Stimulated activated CD4-positive, alpha-beta T cell treated with anti-CD3 and anti-CD28 coated beads, Interleukin-4, amount 100 ng/mL, for 1 hour (primary cell): ENCODE data around the gene PLA2G2F.

Experiments used
- DNase-seq: peaks from one replicate; pipeline ENCODE4 v3.0.0-alpha.2; 2020

The PLA2G2F gene, protein sequence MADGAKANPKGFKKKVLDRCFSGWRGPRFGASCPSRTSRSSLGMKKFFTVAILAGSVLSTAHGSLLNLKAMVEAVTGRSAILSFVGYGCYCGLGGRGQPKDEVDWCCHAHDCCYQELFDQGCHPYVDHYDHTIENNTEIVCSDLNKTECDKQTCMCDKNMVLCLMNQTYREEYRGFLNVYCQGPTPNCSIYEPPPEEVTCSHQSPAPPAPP

DNA sequence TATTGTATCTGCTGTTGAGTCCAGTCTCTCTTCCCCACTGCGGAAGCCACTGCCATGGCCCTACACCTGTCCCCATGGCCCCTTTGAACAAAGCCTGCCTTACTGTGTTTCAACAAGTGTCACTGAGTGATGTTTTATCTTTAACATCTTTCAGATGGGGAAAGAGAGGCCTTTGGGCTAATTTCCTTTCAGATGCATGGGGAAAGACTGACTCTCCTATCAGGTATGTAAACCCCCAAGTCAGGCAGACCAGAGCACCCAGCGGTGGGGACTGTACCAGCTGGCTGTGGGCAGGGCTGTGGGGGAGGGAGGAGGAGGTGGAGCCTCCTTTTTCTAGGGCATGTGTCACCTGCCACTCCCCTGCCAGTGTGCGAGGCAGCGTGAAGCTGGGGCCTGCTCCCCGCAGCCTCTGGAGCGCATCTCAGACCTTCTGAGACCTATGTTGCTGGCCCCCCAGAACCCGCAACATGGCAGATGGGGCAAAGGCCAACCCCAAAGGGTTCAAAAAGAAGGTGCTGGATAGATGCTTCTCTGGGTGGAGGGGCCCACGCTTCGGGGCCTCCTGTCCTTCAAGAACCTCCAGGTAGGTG is at the start of gene PLA2G2F:
Gene PLA2G2F (plus strand): TSS at position 363 of the 590 bp plus-strand sequence. CDS start 105 bp downstream, at position 468.
- DNase-seq = no peak

DNA sequence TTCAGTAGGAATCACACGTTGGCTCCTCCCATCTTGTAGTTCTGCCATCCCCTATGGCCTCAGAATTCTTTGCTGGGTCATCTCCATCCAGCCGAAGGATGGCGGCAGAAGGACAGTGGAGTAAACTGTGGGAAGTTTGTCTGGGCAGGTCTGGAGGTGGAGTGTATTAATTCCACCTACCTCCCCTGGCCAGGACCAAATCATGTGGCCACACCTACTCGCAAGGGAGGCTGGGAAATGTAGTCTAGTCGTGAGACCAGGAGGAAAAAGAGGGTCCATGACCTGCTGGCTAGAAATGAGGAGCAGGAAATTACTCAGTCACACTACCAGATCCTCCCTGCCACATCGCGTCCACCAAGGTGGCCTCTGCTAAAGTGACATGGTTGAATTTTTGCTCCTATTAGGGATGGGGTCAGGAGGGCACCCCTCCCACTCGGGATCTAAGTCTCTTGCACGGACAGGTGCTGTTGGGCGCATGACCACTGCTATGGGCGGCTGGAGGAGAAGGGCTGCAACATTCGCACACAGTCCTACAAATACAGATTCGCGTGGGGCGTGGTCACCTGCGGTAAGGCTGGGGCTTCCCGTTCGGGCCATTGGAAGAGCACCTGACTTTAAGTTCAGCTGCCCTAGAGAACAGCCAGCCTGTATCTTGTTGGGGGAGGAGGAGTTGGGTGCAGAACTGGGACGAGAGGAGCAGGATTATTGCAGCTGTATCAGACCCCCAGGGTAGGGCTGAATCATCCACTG is 49.6 kb upstream of the PLA2G2F start:
- no peak for DNase-seq

DNA sequence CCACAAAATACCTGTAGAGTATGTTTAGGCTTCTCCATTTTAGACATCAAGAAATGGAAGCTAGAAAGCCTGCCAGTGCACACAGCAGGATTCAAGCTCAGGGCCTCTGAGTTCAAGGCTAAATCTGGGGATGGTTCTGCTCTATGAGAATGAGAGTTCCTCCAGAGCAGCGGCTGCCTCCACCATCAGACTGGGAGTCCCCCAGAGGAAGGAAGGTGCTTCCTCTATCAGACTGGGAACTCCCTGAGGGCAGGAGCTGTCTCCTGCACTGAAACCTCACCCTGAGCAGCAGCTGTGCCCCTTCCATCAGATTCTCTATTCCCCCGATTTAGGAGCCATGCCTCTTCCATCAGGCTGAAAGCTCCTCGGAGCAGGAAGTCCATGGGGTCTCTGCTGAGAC is 49.0 kb upstream of the PLA2G2F start:
- no peak for DNase-seq

DNA sequence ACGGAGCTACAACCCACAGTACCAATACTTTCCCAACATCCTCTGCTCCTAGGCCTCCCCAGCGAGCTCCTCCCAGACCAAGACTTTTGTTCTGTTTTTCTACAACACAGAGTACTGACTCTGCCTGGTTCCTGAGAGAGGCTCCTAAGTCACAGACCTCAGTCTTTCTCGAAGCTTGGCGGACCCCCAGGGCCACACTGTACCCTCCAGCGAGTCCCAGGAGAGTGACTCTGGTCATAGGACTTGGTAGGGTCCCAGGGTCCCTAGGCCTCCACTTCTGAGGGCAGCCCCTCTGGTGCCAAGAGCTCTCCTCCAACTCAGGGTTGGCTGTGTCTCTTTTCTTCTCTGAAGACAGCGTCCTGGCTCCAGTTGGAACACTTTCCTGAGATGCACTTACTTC is 48.5 kb upstream of the PLA2G2F start:
- no peak for DNase-seq

DNA sequence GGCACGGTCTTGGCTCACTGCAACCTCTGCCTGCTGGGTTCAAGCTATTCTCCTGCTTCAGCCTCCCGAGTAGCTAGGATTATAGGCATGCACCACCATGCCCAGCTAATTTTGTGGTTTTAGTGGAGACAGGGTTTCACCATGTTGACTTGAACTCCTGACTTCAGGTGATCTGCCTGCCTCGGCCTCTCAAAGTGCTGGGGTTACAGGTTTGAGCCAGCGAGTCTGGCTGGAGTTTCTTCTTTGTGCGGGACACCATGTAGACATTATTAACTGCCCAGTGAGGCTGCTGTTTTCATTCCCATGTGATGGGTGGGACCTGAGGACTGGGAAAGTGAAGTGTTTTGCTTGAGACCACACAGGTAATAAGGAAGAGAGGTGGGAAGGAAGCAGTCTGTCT is 45.8 kb upstream of the PLA2G2F start:
- no peak for DNase-seq

DNA sequence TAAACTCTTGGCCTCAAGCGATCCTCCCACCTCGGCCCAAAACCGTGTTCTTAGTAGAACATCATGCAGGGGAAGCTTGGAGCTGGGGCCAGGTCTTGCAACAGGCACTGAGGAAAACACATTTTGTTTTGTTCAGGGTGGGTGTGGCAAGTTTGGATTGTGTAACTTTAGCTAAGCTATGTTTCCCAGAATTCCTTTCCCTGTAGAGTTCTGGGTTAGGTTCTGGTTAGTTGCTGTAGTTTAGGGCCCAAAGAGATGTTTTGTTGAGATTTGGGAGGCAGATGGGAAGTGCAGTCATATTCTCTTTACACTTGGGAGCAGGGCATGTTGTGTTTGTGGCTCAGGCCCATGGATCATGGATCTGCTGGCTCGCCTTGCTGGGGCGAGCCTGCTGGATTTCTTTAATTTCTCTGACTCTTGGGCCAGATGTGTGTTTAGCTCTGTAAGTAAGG is 45.2 kb upstream of the PLA2G2F start:
- no peak for DNase-seq

DNA sequence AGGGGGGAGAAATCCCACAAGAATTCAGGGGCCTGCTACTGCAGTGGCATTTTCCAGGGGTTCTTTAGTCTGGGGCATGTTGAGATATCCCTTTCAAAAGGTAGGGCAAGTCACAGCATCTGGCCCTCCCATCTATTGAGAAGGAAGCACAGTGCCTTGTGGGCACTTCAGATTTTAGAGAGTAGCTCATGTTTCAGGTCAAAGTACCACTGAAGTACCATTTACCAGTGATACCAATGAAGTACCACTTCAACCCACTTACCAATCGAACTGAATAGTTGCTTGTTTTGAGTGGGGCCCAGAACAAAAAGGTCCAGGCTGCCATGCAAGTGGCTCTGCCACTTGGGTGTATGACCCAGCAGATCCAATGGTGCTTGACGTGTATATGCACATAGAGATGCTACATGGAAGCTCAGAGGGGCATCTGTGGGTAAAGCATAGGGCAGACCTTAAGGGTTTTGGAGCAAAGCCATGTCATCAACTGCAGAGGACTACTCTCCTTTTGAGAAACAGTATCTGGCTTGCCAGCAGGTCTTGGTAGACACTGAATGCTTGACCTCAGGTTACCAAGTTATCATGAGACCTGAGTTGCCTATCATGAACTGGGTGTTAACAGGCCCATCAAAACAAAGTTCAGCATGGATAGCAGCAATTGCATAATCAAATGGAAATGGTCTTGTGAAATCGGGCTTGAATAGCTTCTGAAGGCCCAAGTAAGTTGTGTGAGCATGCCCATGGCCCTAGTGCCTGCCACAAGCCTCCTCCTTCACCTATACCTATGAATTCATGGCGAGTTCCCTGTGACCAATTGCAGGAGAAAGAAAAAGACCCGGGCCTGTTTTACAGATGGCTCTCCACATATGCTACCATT is 43.3 kb upstream of the PLA2G2F start:
- no peak for DNase-seq

DNA sequence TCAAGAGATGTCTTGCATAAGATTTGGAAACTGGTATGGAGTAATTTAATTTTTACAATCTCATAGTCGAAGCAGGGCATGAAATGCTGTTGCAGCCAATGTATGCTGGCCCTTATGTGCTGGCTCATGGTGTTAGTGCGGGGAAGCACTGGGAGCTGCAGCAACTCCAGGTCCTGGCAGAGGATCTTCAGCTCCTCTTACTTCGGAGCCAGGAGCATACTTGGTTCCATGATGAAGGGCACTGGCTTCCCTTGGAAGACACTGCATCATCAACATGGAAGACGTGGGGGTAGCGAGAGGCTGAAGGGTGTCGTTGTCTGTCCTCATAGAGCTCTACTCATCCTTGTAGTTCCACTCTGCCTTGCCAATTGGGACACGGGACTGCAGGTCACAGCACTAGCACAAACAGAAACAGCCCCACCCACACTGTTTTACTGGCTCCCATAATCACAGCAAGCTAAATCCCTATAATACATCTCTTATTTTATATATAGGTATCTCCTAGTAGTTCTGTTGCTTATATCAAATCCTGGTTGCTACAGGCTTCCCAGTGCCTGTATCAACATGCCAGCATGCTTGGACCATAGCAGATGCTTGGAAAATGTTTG is 42.2 kb upstream of the PLA2G2F start:
- no peak for DNase-seq

DNA sequence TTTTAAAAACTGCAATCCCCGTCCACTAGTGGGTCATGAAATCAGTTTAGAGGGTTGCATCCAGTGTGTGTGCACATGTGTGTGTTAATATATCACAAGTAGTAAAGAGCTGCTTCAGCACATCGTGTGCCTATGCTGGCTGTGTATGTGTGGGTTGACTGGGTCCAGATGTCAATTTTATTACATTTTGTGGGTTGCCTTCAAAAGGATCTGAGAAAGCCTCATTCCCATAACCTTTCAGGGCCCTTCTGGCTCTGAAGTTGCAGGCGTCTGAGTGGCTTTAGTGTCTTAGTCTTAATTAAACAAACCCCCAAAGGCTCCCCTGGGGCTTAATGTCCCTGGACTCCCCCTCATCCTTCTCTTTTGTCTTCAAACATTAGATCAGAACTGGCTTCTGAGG is 39.6 kb upstream of the PLA2G2F start:
- no peak for DNase-seq

DNA sequence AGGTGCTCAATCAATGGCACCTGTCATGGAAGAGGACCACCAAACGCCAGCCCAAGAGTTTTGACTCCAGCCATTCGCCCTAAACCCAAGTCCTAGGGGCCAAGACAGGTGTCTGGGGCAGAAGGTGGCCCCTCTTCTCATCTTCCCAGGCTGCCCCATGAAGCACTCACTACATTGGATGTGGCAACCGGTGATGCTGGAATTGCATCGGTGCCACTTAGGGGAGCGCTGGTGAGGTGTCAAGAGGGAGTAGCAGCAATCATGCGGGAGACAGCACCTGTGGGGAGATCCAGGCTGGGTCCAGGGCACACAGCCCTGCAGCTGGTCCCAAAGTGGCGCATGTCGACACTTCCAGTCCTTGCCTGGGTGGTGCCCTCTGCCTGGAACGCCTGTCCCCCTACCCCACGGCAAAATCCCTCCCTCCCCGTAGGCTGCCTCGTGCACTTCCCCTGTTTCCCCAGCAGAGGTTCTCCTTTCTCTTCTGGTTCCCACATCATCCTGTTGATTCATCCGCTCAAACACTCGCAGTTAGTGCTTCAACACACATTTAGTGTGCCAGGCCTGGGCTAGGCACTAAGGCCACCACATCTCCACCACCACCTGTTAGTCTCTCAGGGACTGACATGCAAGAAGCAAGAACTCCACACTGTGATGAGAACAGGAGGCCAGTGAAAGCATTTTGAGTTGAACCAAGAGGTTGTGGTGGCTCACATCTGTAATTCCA is 38.3 kb upstream of the PLA2G2F start:
- peak; percentile 13 for DNase-seq

DNA sequence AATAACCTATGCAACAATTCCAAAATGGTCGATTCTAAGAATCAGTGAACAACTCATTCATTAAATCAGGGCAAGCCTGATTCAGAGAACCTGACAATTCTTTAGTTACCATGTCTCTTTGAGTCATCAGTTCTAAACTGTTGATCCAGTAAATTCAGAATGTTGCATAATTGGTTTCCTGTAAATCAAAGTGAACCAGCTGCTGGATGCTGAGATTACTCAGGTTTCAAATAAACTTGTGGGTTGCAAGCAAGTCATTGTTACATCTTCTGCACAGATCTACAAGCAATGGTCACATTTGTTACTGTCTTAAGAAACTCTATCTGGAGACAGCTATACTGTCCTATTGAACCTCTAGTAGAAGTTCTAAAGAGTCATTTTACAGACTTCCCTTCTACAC is 36.2 kb upstream of the PLA2G2F start:
- DNase-seq = no peak

DNA sequence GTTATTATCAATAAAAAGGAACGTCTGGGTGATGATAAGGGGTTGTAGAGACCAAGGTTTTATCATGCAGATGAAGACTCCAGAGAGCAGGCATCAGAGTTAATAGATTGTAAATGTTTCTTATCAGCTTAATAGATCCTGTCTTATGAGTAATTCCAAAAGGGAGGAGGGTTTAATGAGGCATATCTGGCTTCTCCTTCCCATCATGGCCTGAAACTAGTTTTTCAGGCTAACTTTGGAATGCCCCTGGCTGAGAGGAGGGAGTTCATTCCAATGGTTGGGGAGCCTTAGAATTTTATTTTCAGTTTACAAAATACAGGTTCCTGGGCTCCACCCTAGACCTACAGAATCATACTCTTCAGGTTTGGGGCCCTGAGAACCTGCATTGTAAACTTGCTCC is 33.3 kb upstream of the PLA2G2F start:
- DNase-seq = no peak

DNA sequence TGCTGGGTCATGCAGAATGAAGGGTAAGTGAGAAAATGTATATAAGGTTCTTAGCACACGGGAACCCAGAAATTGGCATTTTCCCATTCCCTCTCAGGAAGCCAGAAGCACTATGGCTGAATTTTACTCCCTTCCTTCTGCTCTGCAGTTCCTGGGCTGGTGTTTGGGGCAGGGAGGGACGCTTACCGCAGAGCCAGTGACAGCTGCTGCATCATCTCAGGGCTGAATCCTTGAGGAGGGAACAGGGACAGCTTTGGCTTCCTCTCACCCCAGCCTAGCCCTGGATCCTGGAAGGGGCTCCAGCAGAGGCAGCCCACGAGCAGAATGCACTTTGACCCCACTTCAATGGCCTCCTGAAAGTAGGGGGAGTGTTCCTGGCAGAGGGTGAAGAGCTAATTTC is 31.8 kb upstream of the PLA2G2F start:
- no peak for DNase-seq

DNA sequence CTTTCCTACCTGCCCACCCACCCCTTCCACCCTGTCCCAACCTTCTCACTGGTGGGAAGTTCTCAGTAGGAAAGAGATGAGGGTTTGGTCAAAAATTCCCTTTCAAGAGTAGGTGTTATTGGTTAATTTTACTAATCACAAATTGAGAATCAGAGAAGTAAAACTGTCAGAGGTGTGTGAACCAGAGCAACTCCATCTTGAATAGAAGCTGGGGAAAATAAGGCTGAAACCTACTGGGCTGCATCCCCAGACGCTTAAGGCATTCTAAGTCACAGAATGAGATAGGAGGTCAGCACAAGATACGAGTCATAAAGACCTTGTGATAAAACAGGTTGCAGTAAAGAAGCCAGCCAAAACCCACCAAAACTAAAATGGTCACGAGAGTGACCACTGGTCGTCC is 31.3 kb upstream of the PLA2G2F start:
- DNase-seq = no peak

DNA sequence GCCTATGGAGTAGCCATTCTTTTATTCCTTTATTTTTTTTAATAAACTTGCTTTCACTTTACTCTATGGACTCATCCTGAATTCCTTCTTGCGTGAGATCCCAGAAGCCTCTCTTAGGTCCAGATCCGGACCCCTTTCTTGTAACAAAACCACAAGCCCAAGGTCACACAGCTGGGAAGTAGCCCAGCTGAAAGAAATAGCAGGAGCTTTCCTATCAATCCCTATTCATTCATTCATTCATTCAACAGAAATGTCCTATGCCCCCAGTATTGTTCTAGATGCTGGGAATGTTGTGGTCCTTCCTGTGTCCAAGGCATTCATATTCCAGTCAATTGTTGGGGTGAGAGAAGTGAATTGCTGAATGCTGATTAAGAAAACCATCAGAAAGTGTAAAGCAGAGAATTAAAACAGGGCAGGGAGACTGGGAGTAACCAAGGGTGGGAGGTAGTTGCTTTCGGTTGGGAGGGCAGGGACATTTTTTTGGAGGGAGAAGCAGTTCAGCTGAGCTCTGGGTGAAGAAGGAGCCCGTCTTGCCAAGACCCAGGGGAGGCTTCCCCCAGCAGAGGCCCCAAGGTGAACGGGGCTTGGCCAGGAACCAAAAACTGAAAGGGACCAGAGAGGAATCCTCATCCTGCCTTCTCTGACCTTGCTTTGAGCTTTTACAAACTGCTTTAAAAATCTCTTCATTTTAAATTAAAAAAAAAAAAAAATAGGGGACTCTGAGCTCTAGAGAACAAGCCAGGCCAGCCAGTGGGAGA is 30.6 kb upstream of the PLA2G2F start:
- no peak for DNase-seq

DNA sequence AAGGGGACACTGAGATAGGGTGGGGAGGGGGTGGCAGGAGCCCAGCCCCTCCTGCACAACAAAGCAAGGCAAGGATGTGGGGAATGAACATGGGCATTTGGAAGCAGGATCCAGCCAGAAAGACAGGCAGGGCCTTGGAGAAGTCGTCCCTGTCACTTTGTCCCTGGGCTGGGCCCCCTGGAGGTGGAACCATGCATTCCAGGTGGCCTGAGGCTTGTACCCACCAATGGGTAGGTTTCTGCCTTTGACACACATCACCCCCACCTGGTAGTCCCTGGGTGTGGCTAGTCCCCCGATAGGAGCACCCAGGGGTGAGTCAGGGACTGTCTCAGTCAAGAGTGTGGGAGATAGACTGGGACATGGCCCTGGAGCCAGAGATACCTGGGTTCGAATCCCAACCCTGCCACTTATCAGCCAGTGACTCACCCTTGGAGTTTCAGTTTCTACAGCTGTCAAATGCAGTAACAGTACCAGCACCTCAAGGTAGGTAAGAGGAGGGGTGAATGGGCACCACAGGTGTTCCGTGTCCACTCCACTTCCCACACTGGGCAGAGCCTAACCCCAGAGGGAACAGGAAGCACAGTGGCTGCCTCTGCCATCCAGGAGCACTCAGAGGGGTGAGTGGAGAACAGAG is 29.8 kb upstream of the PLA2G2F start:
- DNase-seq = no peak

DNA sequence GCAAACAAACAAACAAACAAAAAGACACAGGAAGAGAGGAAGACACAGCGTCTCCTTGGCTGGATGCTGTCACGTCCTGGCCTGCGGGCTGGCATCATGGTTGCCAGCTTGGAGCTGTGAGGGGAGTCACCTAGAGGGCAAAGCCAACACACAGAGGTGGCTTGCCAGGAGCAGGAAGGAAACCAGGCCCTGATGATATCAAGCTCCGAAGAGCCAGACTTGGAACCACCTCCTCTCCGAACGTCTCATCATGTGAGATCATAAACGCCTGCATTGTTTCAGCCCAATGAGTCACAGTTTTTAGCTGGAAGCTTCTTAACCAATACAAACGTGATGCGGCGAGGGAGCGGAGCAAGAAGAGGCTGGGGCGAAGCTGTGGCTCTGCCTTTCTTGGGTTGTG is 28.4 kb upstream of the PLA2G2F start:
- no peak for DNase-seq

DNA sequence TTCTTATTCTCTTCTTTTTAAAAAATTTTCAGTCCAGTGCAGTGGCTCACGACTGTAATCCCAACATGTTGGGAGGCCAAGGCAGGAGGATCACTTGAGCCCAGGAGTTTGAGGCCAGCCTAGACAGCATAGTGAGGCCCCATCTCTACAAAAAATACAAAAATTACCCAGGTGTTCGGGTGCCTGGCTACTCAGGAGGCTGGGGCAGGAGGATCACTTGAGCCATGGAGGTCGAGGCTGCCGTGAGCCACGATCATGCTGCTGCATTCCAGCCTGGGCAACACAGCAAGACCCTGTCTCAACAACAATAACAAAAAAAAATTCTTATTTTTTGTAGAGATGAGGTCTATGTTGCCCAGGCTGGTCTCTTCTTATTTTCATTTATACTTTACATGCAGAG is 27.7 kb upstream of the PLA2G2F start:
- no peak for DNase-seq

DNA sequence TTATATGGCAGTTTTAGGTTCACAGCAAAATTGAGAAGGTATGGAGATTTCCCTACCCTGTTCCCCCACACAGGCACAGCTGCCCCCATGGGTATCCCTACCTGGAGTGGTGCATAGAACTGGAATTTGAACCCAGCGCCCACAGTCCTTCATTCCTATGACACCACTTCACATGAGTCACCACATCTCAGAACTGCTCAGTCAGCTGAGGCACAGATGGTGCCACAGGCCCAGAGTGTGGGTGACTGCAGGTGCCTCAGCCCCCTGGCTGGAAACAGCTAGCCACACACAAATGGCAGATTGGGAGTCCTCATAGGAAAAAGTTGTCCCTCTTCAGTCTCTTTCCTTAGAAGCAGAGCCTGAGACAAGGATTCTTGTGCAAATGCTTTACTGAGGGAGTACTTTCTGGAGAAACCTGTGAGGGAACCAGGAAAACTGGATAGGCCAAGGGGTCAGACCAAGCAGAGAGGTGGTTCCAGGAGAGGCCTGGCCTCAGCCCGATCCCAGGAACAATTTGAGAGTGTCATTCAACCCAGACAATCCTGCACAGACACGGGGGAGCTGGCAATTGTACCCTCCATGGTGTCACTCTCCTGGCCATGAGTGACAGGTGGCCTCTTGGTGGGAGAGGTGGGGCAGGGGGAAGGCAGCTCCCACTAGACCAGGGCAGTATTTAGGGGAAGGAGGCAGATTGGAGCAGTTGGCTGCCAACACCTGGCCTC is 26.7 kb upstream of the PLA2G2F start:
- no peak for DNase-seq

DNA sequence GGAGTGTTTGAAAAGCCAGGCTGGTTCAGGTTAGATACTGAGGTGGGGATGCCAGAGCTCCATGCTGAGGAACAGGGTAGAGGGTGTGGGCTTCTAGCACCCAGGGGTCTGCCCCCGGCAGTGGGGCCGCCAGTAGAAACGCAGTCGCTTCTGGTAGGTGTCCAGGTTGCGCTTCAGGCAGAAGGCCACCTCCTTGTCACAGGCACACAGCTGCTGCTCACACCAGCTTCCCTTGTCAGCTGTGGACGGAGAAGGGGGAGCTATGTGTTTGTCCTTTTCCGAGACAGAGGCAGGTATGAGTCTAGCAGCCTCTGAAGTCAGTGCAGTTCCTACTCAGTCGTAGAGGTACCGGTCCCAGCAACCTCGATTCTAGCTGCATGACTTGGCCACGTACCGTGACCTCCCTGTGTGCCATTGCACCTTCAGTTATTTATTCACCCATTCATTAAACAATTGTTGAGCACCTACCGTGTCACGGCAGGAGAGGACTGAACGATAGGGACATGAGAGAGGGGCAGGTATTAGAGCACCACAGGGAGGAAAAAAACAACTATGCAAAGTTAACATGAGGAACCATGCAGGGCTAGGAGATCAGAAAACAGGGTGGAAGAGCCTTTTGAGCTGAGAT is 25.0 kb upstream of the PLA2G2F start:
- no peak for DNase-seq
